ENCODE results near the gene NHLH2. TPM values are rescaled to one million over a fixed set of nuclear protein-coding genes. Genes with fewer than 3 reads are reported as not detected.

NHLH2 gene
- total RNA-seq, 1 donor from 2014 or later: not detected

DNA sequence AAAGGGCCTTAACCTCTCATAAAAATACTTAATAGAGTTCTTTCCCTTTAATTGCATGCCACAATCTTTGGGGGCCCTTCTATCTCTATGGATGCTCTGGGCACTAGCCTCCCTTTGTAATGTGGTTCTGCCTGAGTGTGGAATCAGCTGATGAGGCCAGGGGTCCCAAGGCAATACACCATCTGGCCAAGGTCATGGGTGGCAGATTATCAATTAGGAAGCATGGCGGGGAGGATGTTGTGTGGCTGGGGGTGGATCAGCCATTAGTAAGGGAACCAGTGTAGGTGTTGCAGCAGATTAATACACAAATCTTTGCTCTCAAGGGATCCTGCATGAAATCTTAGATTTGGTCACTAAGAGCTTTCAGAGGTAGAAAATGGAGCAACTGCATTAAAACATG lies 35.3 kb downstream of the NHLH2 start:
- intact Hi-C loops (cut with micrococcal nuclease): no loop called here

DNA sequence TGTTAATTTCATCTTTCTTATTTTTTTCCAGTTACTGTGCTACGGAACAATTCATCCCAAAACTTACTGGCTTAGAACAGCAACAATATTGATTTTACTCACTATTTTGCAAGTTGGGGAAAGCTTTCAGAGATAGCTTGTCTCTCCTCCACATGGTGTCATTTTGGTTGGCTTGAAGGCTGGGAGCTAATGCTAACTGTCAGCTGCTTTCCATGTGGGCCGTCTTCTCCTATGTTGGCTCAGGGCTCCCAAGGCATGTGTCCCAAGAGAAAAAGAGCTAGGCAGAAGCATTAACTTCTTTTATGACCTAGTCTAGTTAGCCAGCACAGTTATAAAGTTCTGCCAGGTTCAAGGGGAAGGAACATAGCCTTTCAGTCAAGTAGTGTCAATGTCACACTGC lies 38.5 kb downstream of the NHLH2 start:
- intact Hi-C loops (cut with micrococcal nuclease): no loop called here

DNA sequence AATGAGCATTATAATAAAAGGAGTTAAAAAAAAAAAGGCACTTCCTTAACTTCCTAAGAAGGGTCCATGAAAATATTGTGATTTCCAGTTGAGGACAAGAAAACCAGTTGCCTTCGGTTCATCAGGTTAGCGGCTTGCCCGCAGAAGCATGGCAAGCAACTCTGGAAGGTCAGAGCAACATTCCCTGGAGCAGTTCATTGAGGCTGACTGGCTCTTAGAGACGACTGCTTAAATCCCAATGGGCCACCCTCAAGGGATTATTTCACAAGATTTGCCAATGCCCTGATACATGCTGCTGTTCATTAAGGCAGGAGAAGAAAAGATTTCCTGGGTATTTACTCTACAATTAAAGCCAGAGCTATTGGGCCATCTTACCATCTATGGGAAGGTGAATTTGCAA lies 43.4 kb downstream of the NHLH2 start:
- intact Hi-C loops (cut with micrococcal nuclease): no loop called here

DNA sequence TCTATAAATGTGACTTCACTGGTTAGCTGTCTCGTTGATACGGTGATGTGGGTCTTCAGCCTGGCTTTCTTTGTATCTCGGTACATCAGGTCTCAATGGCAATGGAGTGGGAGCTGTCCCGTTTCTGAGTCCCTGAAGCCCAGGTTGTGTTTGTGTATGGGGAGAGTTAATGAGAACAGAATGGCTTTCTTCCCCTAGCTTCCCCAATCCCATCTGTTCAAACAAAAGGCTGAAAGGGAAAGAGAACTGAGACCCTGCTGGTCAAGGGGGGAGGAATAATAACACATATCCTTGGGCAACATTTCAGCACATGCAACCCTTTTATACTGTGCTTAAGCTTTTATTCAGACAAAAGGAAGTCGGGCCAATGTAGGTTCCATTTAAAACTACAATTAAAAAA lies 44.0 kb downstream of the NHLH2 start:
- intact Hi-C loops (cut with micrococcal nuclease): no loop called here

DNA sequence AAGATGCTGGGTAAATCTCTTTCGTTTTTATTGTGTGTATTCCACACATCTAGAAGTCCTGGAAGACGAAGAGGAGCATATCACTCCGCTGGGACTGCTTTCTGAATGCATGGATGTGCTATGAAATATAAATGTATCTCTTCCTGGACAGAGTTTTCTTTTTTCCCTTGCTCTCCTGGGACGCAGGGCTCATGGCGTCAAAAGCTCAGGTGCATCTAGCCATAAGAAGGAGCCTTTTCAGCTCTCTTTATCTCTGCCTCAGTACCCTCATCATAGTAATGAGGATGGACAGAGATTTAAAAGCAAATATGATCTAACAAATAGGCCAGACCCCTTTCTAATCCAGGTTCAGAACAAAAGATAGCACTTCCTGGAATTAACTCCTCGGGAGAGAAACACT lies 44.9 kb downstream of the NHLH2 start:
- intact Hi-C loops (cut with micrococcal nuclease): no loop called here

DNA sequence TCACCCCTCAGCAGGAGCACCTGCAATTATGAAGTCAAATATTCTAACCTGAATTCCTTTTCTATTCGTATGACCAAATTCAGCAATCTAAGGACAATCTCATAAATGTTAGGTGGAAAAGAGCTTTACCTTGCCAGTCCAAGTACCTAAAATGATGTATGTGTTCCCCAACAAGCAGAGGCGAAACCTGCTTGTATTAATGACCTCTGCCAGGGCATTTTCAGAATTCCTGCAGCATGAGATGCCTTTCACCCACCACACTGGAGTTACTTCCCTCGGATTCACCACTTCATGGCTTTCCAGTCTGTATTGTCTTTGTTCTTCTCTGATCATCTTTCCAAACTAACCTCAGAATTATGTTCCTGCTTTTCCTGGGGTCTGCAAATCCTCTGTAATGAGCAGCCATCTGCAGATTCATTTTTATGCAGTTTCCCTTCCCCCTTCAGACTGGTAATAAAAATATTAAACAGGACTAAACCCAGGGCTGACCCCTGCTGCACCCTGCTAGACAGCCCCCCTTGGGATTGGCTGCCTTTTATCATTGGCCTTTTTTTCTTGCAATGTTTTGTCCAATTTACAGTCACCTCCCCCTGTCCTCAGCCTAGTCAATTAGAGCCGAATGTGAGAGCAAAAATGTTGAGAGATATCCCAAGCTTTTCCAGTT lies 45.8 kb downstream of the NHLH2 start:
- intact Hi-C loops (cut with micrococcal nuclease): no loop called here

DNA sequence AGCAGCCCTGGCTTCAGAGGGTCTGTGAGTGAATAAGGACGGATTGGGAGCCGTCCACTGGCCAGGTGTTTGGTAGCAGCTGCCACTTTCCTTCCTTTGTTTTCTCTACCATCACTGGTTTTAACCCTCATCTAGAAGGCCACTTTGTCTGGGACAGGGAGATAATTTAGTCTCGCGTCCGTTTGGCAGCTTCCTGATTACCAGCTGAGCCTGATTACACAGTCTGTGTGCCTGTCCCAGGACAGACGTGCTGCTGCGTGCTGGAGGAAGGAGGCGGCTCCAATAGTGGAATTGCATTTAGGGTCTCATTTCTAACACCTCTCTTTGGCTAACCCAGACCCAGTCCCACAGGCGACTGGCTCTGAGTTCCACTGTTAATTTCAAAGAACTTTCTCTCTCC lies 47.8 kb downstream of the NHLH2 start:
- intact Hi-C loops (cut with micrococcal nuclease): no loop called here

DNA sequence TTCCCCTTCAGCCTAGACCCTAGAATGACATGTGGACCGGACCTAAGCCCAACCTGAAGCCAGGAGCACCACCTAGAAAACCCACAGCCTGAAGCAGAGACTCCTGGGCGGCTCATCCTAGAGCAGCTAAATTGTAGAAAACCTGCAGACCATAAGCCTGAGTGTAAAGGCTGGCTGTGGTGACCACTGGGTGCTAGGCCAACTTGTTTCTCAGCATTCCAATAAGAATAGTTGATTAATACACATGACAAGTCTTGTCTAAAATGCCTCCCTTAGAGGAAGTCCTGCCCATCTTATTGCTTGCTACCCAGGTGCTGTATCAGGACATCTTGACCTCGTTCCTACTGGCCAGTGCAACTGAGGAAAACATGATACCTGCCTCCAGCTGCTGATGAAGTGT lies 49.1 kb downstream of the NHLH2 start:
- intact Hi-C loops (cut with micrococcal nuclease): no loop called here

DNA sequence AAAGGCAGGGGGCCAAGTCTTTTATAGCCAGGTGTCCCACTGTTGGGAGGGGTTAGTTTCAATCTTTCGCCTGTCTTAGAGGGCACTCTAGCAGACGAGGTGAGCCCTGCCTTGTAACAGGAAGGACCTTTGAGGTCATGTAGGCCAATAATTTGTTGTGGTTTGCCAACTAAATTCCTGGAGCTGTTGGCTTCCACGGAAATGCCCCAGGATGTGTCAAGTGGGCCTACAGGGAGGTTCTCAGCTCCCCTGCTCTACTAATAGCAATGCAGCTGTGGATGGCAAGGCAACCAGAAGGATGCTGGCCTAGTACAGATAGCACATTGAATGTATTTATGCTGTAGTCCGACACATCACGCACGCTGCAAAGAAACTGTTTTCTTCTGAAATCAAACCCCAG lies 50.1 kb downstream of the NHLH2 start:
- intact Hi-C loops (cut with micrococcal nuclease): no loop called here

DNA sequence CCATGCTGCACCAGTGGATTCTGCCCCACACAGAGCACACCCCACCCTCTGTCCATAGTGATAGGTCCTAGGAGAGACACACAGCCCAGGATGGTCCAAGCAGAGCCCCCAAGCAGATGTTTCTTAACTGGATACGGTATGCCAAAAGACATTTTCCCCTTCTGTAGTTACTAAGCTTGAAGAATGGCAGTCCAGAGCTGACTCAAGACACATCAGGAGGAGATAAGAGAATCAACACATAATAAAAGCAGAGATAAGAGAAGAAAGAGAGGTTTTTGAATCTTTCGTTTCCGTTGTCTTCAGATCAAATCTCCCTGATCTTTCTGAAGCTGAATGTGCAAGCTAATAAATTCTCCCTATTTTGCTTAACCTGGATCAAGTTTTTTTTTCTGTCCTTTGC lies 50.6 kb downstream of the NHLH2 start:
- intact Hi-C loops (cut with micrococcal nuclease): no loop called here

Other genes with a start within 250 kb of the NHLH2 start
- gene VANGL1, start 199.2 kb downstream of the NHLH2 start, total RNA-seq: 15.9 and 16.1 TPM in 2 replicates
- gene CASQ2, start 72.4 kb downstream of the NHLH2 start, total RNA-seq: not detected in 2 replicates
- 0.27 and 1.4 TPM in 2 replicates for gene SLC22A15, start 135.4 kb upstream of the NHLH2 start, total RNA-seq